Osteoblast (primary cell): ENCODE data around the gene TAPT1. TPM values are rescaled to one million over a fixed set of nuclear protein-coding genes. Genes with fewer than 3 reads are reported as not detected.
A peak's percentile ranks its signal among the peaks of the same experiment; 100 is the strongest.

ENCODE experiments used
- DNase-seq: peaks from one replicate; pipeline ENCODE4 v3.0.0; 2011; ENCODE audit warnings: low spot score, mixed read lengths; ENCODE audit not compliant: insufficient read length; ENCODE audit errors: missing footprints
- H2AFZ ChIP-seq: 2 replicates; pipeline ENCODE4 v1.6.0; 2011; ENCODE audit warnings: mild to moderate bottlenecking, low read length
- H3K27ac ChIP-seq: 2 replicates; pipeline ENCODE4 v1.5.1; 2011; ENCODE audit warnings: mild to moderate bottlenecking, low read depth, low read length, moderate library complexity
- H3K27me3 ChIP-seq: 2 replicates; pipeline ENCODE4 v1.6.0; 2012; ENCODE audit warnings: mild to moderate bottlenecking, control low read depth, inconsistent platforms, low read length, moderate library complexity; ENCODE audit not compliant: insufficient read depth
- H3K36me3 ChIP-seq: 2 replicates; pipeline ENCODE4 v1.5.1; 2011; ENCODE audit warnings: mild to moderate bottlenecking, low read length, control low read depth, moderate library complexity; ENCODE audit not compliant: insufficient read depth
- H3K4me1 ChIP-seq: 2 replicates; pipeline ENCODE4 v1.5.1; 2011; ENCODE audit warnings: mild to moderate bottlenecking, low read length, control low read depth, moderate library complexity; ENCODE audit not compliant: insufficient read depth
- H3K4me2 ChIP-seq: 2 replicates; pipeline ENCODE4 v1.6.0; 2011; ENCODE audit warnings: mild to moderate bottlenecking, low read length; ENCODE audit not compliant: insufficient read depth
- H3K4me3 ChIP-seq: fragments of 200-600 bp; sonication (generic); 3 replicates; pipeline ENCODE4 v1.5.1; 2012; ENCODE audit warnings: mild to moderate bottlenecking, low read length, inconsistent platforms; ENCODE audit not compliant: insufficient read depth
- H3K79me2 ChIP-seq: 2 replicates; pipeline ENCODE4 v1.6.0; 2012; ENCODE audit warnings: mild to moderate bottlenecking, low read length, control low read depth, inconsistent platforms; ENCODE audit not compliant: insufficient read depth
- H3K9me3 ChIP-seq: 2 replicates; pipeline ENCODE4 v1.5.1; 2011; ENCODE audit warnings: low read depth, low read length, control low read depth
- H4K20me1 ChIP-seq: 2 replicates; pipeline ENCODE4 v1.6.0; 2012; ENCODE audit warnings: mild to moderate bottlenecking, low read length, control low read depth; ENCODE audit not compliant: insufficient read depth
- CTCF ChIP-seq: IDR thresholded peaks from 2 replicates; pipeline ENCODE4 v1.5.1; 2011; ENCODE audit warnings: mild to moderate bottlenecking, low read depth, low read length, moderate library complexity; ENCODE audit errors: extremely low read depth
- total RNA-seq: library from RNA; depleted of rRNA; stranded (reverse); fragments of >200 nt; gene quantifications from 2 replicates; pipeline ENCODE4 v1.2.3, GENCODE V29; 2012

Gene TAPT1
- total RNA-seq, 1 donor, result 19.5 TPM

DNA sequence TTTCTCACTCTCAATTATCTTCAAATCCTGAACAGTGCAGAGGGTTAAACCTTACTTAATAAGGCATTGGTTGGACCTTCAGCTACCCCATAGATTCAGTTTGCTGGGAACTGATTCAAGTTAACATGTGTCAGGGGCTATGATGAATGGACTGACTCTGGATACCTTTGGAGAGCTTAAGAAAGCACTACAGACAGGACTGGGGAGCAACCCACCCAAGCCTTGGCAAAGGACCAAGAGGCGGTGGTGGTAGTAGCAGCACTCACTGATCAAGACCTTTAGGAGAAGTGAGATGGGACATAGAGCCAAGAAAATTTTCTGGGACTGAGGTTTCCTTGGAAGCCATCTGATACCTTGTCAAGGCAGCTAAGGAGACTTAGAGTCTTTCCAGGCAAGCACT lies 43.0 kb upstream of the TAPT1 start:
- no peak for DNase-seq
- TF ChIP-seq CTCF, result no peak
- H3K79me2 ChIP-seq, result no peaks in the 10 kb centered on the region
- H3K4me3 ChIP-seq, result no peak overlapping the region
- no peaks in the 10 kb centered on the region for H3K27me3 ChIP-seq
- no peak overlapping the region for H2AFZ ChIP-seq
- no peaks in the 10 kb centered on the region for H4K20me1 ChIP-seq
- peak overlapping the region; percentile 1 for H3K4me2 ChIP-seq
- H3K9me3 ChIP-seq, result no peaks in the 10 kb centered on the region
- peak overlapping the region; percentile 9 for H3K27ac ChIP-seq
- peaks cover 23% of the 10 kb centered on the region for H3K4me1 ChIP-seq
- H3K36me3 ChIP-seq, result no peaks in the 10 kb centered on the region

DNA sequence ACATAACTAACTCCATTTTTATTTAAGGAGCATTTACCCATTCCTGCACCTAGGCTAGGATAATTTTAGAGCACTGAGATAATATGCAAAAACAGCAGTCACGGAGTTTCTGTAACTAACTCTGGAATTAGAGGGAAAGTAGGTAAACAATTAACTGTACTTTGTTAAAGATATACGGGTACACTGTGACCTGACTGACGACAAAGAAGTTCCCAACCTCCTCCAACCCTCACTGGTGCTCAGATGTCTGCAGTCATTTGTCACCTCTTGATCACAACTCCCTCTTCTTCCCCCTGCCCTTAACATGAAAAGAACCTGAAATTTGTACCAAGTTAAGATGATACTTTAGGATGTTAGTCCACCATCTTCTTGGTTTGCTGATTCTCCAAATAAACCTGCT lies 42.0 kb upstream of the TAPT1 start:
- TF ChIP-seq CTCF, result no peak
- H3K36me3 ChIP-seq, result no peaks in the 10 kb centered on the region
- no peaks in the 10 kb centered on the region for H4K20me1 ChIP-seq
- no peak overlapping the region for H2AFZ ChIP-seq
- no peaks in the 10 kb centered on the region for H3K9me3 ChIP-seq
- no peaks in the 10 kb centered on the region for H3K79me2 ChIP-seq
- DNase-seq, result no peak
- H3K27ac ChIP-seq, result no peak overlapping the region
- H3K4me2 ChIP-seq, result no peak overlapping the region
- no peak overlapping the region for H3K4me3 ChIP-seq
- H3K4me1 ChIP-seq, result peaks cover 23% of the 10 kb centered on the region
- H3K27me3 ChIP-seq, result no peaks in the 10 kb centered on the region

DNA sequence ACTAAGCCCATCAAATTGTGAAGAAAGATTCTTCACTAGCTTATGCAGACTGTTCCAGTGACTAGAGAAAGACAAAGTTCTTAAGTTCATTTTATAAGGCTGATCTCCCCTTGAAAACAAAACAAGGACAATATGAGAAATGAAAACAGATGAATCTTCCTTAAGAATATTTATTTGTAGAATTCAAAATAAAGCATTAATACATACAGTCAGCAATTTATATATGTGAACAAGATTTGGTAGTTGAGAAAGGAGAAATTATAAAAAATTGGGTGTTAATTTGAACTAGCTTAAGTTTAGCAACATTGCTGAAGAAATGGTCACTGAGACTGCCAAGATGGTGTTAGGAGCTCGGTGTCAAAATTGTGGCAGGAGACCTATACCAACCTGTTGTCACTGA lies 41.4 kb upstream of the TAPT1 start:
- H3K4me2 ChIP-seq, result no peak overlapping the region
- H4K20me1 ChIP-seq, result no peaks in the 10 kb centered on the region
- no peaks in the 10 kb centered on the region for H3K27me3 ChIP-seq
- H3K9me3 ChIP-seq, result no peaks in the 10 kb centered on the region
- H2AFZ ChIP-seq, result no peak overlapping the region
- H3K79me2 ChIP-seq, result no peaks in the 10 kb centered on the region
- H3K36me3 ChIP-seq, result no peaks in the 10 kb centered on the region
- no peak overlapping the region for H3K4me3 ChIP-seq
- no peak overlapping the region for H3K27ac ChIP-seq
- TF ChIP-seq CTCF, result no peak
- peaks cover 23% of the 10 kb centered on the region for H3K4me1 ChIP-seq
- no peak for DNase-seq

DNA sequence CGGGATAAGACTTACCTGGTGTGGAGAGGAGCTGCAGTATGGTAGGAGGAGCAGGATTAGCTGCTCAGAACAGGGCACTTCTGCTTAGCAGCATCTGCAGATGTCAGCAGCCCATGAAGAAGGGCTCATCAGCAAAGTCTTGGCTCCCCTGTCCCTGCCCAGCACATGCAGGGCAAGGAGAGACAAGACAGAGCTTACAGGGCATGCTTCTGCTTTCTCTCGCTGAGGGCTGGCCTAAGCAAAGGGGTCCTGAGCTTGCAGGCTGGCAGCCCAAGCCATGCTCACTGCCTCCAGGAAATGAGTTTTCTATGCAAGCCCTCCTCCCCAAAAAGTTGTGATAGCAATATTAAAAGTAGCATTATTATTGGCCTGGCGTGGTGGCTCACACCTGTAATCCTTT lies 39.5 kb upstream of the TAPT1 start:
- no peak for DNase-seq
- Histone ChIP-seq H2AFZ (no peak overlapping the region), H3K9me3 (no peaks in the 10 kb centered on the region)

More for the DNA sequence above, 39.5 kb upstream of the TAPT1 start:
- Histone ChIP-seq H3K27ac (no peak overlapping the region), H3K4me1 (peaks cover 16% of the 10 kb centered on the region), H4K20me1 (no peaks in the 10 kb centered on the region), H3K27me3 (no peaks in the 10 kb centered on the region), H3K36me3 (no peaks in the 10 kb centered on the region), H3K4me2 (no peak overlapping the region), H3K79me2 (no peaks in the 10 kb centered on the region), H3K4me3 (no peak overlapping the region)
- TF ChIP-seq CTCF, result no peak
